ENCODE results near the gene PDZD2. TPM values are rescaled to one million over a fixed set of nuclear protein-coding genes. Genes with fewer than 3 reads are reported as not detected.

The PDZD2 gene
- total RNA-seq, 3 donors from 2014 or later (not counting 1 experiment from before 2014, with no cell fraction given): 0.50 to 1.3 (median 0.66) TPM

- no peak for DNase-seq
- Mint-ChIP-seq H3K9me3 (no peaks in the 10 kb centered on the region), H3K27me3 (ENCODE audit: low read depth in 2 of 2) (peaks cover 0 to 2% of the 10 kb centered on the region in 2 donors), H3K27ac (no peak overlapping the region), H3K4me3 (no peak overlapping the region), H3K36me3 (no peaks in the 10 kb centered on the region), H3K4me1 (no peaks in the 10 kb centered on the region)
- TF ChIP-seq, protein P1, sequence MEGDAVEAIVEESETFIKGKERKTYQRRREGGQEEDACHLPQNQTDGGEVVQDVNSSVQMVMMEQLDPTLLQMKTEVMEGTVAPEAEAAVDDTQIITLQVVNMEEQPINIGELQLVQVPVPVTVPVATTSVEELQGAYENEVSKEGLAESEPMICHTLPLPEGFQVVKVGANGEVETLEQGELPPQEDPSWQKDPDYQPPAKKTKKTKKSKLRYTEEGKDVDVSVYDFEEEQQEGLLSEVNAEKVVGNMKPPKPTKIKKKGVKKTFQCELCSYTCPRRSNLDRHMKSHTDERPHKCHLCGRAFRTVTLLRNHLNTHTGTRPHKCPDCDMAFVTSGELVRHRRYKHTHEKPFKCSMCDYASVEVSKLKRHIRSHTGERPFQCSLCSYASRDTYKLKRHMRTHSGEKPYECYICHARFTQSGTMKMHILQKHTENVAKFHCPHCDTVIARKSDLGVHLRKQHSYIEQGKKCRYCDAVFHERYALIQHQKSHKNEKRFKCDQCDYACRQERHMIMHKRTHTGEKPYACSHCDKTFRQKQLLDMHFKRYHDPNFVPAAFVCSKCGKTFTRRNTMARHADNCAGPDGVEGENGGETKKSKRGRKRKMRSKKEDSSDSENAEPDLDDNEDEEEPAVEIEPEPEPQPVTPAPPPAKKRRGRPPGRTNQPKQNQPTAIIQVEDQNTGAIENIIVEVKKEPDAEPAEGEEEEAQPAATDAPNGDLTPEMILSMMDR (IDR thresholded peaks at IDR 0.05): no peak
- no peak overlapping the region for H3K4me3 ChIP-seq (ENCODE audit: low read length)
- 84% methylated on average over 3 of the region's 3 CpGs for WGBS (ENCODE audit: insufficient coverage)
- no peaks in the 10 kb centered on the region for H3K4me1 ChIP-seq (ENCODE audit: control insufficient read depth, insufficient read depth, low read length)
- no peaks in the 10 kb centered on the region for H3K9me3 ChIP-seq (ENCODE audit: control insufficient read depth, insufficient read depth, low read length)
- H3K27ac ChIP-seq (ENCODE audit: low read length): no peak overlapping the region
- no peaks in the 10 kb centered on the region for H3K36me3 ChIP-seq (ENCODE audit: control insufficient read depth, insufficient read depth, low read length)
- intact Hi-C loops (cut with micrococcal nuclease): no loop called here
- H3K27me3 ChIP-seq (ENCODE audit: control insufficient read depth, insufficient read depth, low read length): no peaks in the 10 kb centered on the region
- ATAC-seq: no peak
These were observed 279.8 kb downstream of the PDZD2 start for GRCh38 chr5:31918739-31919138.

GRCh38 chr5:31921852-31922305 lies 282.9 kb downstream of the PDZD2 start:
- H3K27ac ChIP-seq (ENCODE audit: low read length): no peak overlapping the region
- no peaks in the 10 kb centered on the region for H3K36me3 ChIP-seq (ENCODE audit: control insufficient read depth, insufficient read depth, low read length)
- H3K27me3 Mint-ChIP-seq (ENCODE audit: low read depth in 2 of 2): peaks cover 0 to 2% of the 10 kb centered on the region in 2 donors
- ATAC-seq (no peak), DNase-seq (no peak)
- no peaks in the 10 kb centered on the region for H3K36me3 Mint-ChIP-seq
- intact Hi-C loops (cut with micrococcal nuclease): no loop called here
- H3K9me3 Mint-ChIP-seq: no peaks in the 10 kb centered on the region
- H3K27ac Mint-ChIP-seq: no peak overlapping the region
- H3K4me1 Mint-ChIP-seq: no peaks in the 10 kb centered on the region
- no peaks in the 10 kb centered on the region for H3K9me3 ChIP-seq (ENCODE audit: control insufficient read depth, insufficient read depth, low read length)
- TF ChIP-seq, protein P1 (IDR thresholded peaks at IDR 0.05): no peak
- H3K4me3 ChIP-seq (ENCODE audit: low read length): no peak overlapping the region
- WGBS (ENCODE audit: insufficient coverage): 58% methylated on average over 2 of the region's 3 CpGs
- no peaks in the 10 kb centered on the region for H3K27me3 ChIP-seq (ENCODE audit: control insufficient read depth, insufficient read depth, low read length)
- no peaks in the 10 kb centered on the region for H3K4me1 ChIP-seq (ENCODE audit: control insufficient read depth, insufficient read depth, low read length)
- no peak overlapping the region for H3K4me3 Mint-ChIP-seq

GRCh38 chr5:31924005-31924404 lies 285.1 kb downstream of the PDZD2 start:
- Histone ChIP-seq H3K27ac (ENCODE audit: low read length) (no peak overlapping the region), H3K4me3 (ENCODE audit: low read length) (no peak overlapping the region), H3K4me1 (ENCODE audit: control insufficient read depth, insufficient read depth, low read length) (no peaks in the 10 kb centered on the region), H3K36me3 (ENCODE audit: control insufficient read depth, insufficient read depth, low read length) (no peaks in the 10 kb centered on the region), H3K27me3 (ENCODE audit: control insufficient read depth, insufficient read depth, low read length) (no peaks in the 10 kb centered on the region), H3K9me3 (ENCODE audit: control insufficient read depth, insufficient read depth, low read length) (no peaks in the 10 kb centered on the region)
- 97% methylated on average over 5 of the region's 5 CpGs for WGBS (ENCODE audit: insufficient coverage)
- Mint-ChIP-seq H3K27ac (no peak overlapping the region), H3K4me3 (no peak overlapping the region), H3K27me3 (ENCODE audit: low read depth in 2 of 2) (peaks cover 0 to 2% of the 10 kb centered on the region in 2 donors), H3K4me1 (no peaks in the 10 kb centered on the region), H3K9me3 (no peaks in the 10 kb centered on the region), H3K36me3 (no peaks in the 10 kb centered on the region)
- TF ChIP-seq, protein P1 (IDR thresholded peaks at IDR 0.05): no peak
- DNase-seq (no peak), ATAC-seq (no peak)
- intact Hi-C loops (cut with micrococcal nuclease): no loop called here

DNA sequence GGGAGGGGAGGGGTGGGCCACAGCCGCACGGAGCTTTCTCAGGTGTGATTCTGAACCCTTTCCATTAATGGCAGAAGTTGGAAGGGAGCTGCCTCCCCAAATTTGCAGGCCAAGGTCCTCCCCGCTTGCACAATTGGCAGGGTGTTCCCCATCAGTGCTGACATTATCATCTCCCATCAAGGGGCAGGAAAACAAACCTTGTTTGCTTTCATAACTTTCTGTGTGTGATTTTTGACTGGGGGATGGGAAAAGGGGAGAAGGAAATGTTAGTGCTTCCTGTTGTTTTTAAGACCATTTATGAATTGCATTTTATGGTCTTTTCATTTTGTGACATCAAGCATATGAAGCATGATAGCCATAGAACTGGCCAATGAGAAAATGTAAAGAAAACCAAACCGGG lies 292.9 kb downstream of the PDZD2 start:
- Histone ChIP-seq H3K27ac (ENCODE audit: low read length) (no peak overlapping the region), H3K36me3 (ENCODE audit: control insufficient read depth, insufficient read depth, low read length) (no peaks in the 10 kb centered on the region), H3K4me1 (ENCODE audit: control insufficient read depth, insufficient read depth, low read length) (no peaks in the 10 kb centered on the region), H3K9me3 (ENCODE audit: control insufficient read depth, insufficient read depth, low read length) (no peaks in the 10 kb centered on the region), H3K27me3 (ENCODE audit: control insufficient read depth, insufficient read depth, low read length) (no peaks in the 10 kb centered on the region), H3K4me3 (ENCODE audit: low read length) (no peak overlapping the region)
- Mint-ChIP-seq H3K36me3 (no peaks in the 10 kb centered on the region), H3K4me1 (no peaks in the 10 kb centered on the region), H3K27me3 (ENCODE audit: low read depth in 2 of 2) (no peaks in the 10 kb centered on the region), H3K4me3 (no peak overlapping the region), H3K9me3 (no peaks in the 10 kb centered on the region), H3K27ac (no peak overlapping the region)
- intact Hi-C loops (cut with micrococcal nuclease): no loop called here
- TF ChIP-seq, protein P1 (IDR thresholded peaks at IDR 0.05): no peak
- WGBS (ENCODE audit: insufficient coverage): 88% methylated on average over 4 of the region's 4 CpGs
- ATAC-seq: no peak
- no peak for DNase-seq

Measured in natural killer cell (primary cell).